PFSK-1 (cell line): Measurements from ENCODE around the gene CCDC13.

Experiments
- FOXP2 ChIP-seq: optimal IDR thresholded peaks from 2 replicates; pipeline ENCODE3; 2011; ENCODE audit warnings: borderline replicate concordance, control low read depth, inconsistent platforms; ENCODE audit not compliant: insufficient read depth; ENCODE audit errors: extremely low read length, extremely low read depth
- POLR2AphosphoS5 ChIP-seq: IDR thresholded peaks from 2 replicates; pipeline ENCODE4 v1.6.1; 2012; ENCODE audit warnings: low read depth, mild to moderate bottlenecking, control low read depth, low read length, moderate library complexity
- REST ChIP-seq, 2 experiments: IDR thresholded peaks; 2 replicates each; pipeline versions ENCODE4 v1.6.1 to v1.8.0; 2011 to 2012; ENCODE audit warnings: low read depth in 2 of 2, low read length in 2 of 2, control low read depth in 1 of 2, inconsistent platforms in 1 of 2, mild to moderate bottlenecking in 1 of 2, moderate library complexity in 1 of 2; ENCODE audit not compliant: insufficient read depth in 1 of 2
- SIN3A ChIP-seq: IDR thresholded peaks from 2 replicates; pipeline ENCODE4 v1.6.1; 2012; ENCODE audit warnings: mild to moderate bottlenecking, low read length, moderate library complexity, borderline replicate concordance; ENCODE audit not compliant: insufficient read depth
- TAF1 ChIP-seq: IDR thresholded peaks from 2 replicates; pipeline ENCODE4 v1.6.1; 2012; ENCODE audit warnings: low read length, control low read depth, borderline replicate concordance; ENCODE audit not compliant: insufficient read depth

CCDC13 gene

GRCh38 chr3:42755681-42756578 lies 17.1 kb downstream of the CCDC13 start:
- TF ChIP-seq FOXP2 = no peak
- TF ChIP-seq POLR2AphosphoS5 = no peak
- no peak for TF ChIP-seq SIN3A
- TF ChIP-seq REST (IDR thresholded peaks at IDR 0.05; ENCODE audit: insufficient read depth in 1 of 2, low read depth in 2 of 2, low read length in 2 of 2) = no peak
- no peak for TF ChIP-seq TAF1

- TF ChIP-seq POLR2AphosphoS5 = no peak
- TF ChIP-seq TAF1 = no peak
- TF ChIP-seq FOXP2 = no peak
- TF ChIP-seq REST (IDR thresholded peaks at IDR 0.05; ENCODE audit: insufficient read depth in 1 of 2, low read depth in 2 of 2, low read length in 2 of 2) = no peak
- TF ChIP-seq SIN3A = no peak
Measured at GRCh38 chr3:42753757-42754156, 19.3 kb downstream of the CCDC13 start.

GRCh38 chr3:42752961-42753360 lies 20.1 kb downstream of the CCDC13 start:
- TF ChIP-seq FOXP2 = no peak
- TF ChIP-seq REST (IDR thresholded peaks at IDR 0.05; ENCODE audit: insufficient read depth in 1 of 2, low read depth in 2 of 2, low read length in 2 of 2) = no peak
- no peak for TF ChIP-seq POLR2AphosphoS5
- TF ChIP-seq SIN3A = no peak
- no peak for TF ChIP-seq TAF1

- no peak for TF ChIP-seq POLR2AphosphoS5
- no peak for TF ChIP-seq FOXP2
- TF ChIP-seq SIN3A = no peak
- no peak for TF ChIP-seq REST (IDR thresholded peaks at IDR 0.05; ENCODE audit: insufficient read depth in 1 of 2, low read depth in 2 of 2, low read length in 2 of 2)
- no peak for TF ChIP-seq TAF1
Measured at GRCh38 chr3:42752441-42752840, 20.6 kb downstream of the CCDC13 start.
